Upper lobe of left lung (tissue), 4 donors: ENCODE measurements around the gene ATG7.

ENCODE experiments used
- POLR2A ChIP-seq, 4 donors: fragments of 450-650 bp; IDR thresholded peaks; one replicate each; pipeline ENCODE4 v1.5.1; 2016 to 2017; ENCODE audit warnings: antibody characterized with exemption in 4 of 4, mild to moderate bottlenecking in 2 of 4
- POLR2AphosphoS5 ChIP-seq, 2 donors: sonication (generic); formaldehyde crosslinking; IDR thresholded peaks; one replicate each; pipeline ENCODE4 v1.5.1; 2017; ENCODE audit warnings: antibody characterized with exemption in 2 of 2

DNA sequence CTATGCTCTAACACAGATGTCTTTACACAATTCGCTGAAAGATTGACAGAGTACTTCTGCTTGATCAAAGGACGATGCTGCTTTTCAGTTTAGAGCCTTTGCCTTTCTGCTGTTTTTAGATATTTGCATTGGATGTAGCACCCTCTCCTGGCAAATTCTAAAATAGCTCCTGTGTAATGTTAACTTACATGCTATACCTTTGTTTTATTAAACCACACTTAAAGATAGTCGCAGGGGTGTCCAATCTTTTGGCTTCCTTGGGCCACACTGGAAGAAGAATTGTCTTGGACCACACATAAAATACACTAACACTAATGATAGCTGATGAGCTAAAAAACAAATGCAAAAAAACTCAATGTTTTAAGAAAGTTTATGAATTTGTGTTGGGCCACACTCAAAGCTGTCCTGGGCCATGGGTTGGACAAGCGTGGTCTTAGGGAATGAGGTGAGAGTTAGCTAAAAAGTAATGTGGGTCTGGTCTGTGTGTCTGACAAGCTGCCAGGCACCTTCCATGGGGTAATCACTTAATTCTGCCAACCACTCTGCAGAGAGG, 62.9 kb downstream of the ATG7 start:
- TF ChIP-seq POLR2AphosphoS5 (IDR thresholded peaks at IDR 0.05) (no peak), POLR2A (IDR thresholded peaks at IDR 0.05) (no peak)
